NCI-H146 treated with DMSO at 0.1 percent for 48 hours (cell line): ENCODE data around the gene ZBED4.

Experiments
- DNase-seq: peaks from one replicate; lab custom pipeline; 2025; ENCODE audit not compliant: unreplicated experiment; lab: John Stamatoyannopoulos, UW

Gene ZBED4

GRCh38 chr22:49853981-49854831 lies 562 bp downstream of the ZBED4 start:
- no peak for DNase-seq

GRCh38 chr22:49855251-49855911 lies 1.7 kb downstream of the ZBED4 start:
- no peak for DNase-seq

GRCh38 chr22:49856343-49856742 lies 2.7 kb downstream of the ZBED4 start:
- DNase-seq, result no peak

- DNase-seq, result no peak
These were observed 3.3 kb downstream of the ZBED4 start for GRCh38 chr22:49856766-49857618.

- no peak for DNase-seq
These were observed 5.2 kb downstream of the ZBED4 start for GRCh38 chr22:49858827-49859226.

- no peak for DNase-seq
These were observed 8.2 kb downstream of the ZBED4 start for GRCh38 chr22:49861642-49862495.

- no peak for DNase-seq
These were observed 8.8 kb downstream of the ZBED4 start for GRCh38 chr22:49862496-49862776.

- no peak for DNase-seq
These were observed 10.3 kb downstream of the ZBED4 start for GRCh38 chr22:49863931-49864330.

- no peak for DNase-seq
These were observed 11.5 kb downstream of the ZBED4 start for GRCh38 chr22:49865156-49865555.

GRCh38 chr22:49866134-49866533 lies 12.5 kb downstream of the ZBED4 start:
- no peak for DNase-seq

GRCh38 chr22:49866646-49867045 lies 13.0 kb downstream of the ZBED4 start:
- no peak for DNase-seq

GRCh38 chr22:49867303-49868265 lies 13.9 kb downstream of the ZBED4 start:
- DNase-seq, result no peak

GRCh38 chr22:49869086-49869830 lies 15.6 kb downstream of the ZBED4 start:
- DNase-seq, result no peak

GRCh38 chr22:49869845-49870712 lies 16.4 kb downstream of the ZBED4 start:
- DNase-seq, result no peak

- no peak for DNase-seq
These were observed 17.8 kb downstream of the ZBED4 start for GRCh38 chr22:49871482-49871881.

GRCh38 chr22:49872347-49872746 lies 18.7 kb downstream of the ZBED4 start:
- DNase-seq, result no peak

GRCh38 chr22:49873228-49873940 lies 19.7 kb downstream of the ZBED4 start:
- no peak for DNase-seq
